Ramos (cell line): ENCODE measurements around the gene MREG.

Source experiments
- in situ Hi-C: fragments of 300-500 bp; cut with MboI; formaldehyde crosslinking; loops from one replicate; pipeline ENCODE4 v1.14.3; 2022; ENCODE audit warnings: low sequenced_read_pairs; ENCODE audit not compliant: unreplicated experiment

Gene MREG

GRCh38 chr2:215900843-215901242 is 112.5 kb downstream of the MREG start:
- in situ Hi-C loops: no loop called here

DNA sequence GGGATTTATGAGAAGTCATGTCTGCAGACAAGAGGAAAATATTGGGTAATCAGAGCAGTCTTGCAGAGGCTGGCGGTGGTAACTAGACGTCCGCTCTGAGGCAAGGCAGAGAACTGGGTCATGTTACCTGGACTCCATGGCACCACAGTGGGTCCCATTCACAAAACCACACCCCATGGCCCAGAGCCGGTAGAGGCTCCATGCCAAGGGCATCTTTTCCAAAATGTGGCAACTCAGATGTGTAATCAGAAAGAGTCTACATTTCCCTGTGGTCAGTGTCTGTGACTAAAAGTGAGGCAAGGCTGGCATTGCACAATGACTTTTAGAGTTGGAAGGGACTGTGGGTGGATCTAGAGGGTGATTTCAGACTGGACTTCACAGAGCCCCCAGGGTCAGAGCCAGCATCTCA is 113.1 kb downstream of the MREG start:
- in situ Hi-C loops: no loop called here

DNA sequence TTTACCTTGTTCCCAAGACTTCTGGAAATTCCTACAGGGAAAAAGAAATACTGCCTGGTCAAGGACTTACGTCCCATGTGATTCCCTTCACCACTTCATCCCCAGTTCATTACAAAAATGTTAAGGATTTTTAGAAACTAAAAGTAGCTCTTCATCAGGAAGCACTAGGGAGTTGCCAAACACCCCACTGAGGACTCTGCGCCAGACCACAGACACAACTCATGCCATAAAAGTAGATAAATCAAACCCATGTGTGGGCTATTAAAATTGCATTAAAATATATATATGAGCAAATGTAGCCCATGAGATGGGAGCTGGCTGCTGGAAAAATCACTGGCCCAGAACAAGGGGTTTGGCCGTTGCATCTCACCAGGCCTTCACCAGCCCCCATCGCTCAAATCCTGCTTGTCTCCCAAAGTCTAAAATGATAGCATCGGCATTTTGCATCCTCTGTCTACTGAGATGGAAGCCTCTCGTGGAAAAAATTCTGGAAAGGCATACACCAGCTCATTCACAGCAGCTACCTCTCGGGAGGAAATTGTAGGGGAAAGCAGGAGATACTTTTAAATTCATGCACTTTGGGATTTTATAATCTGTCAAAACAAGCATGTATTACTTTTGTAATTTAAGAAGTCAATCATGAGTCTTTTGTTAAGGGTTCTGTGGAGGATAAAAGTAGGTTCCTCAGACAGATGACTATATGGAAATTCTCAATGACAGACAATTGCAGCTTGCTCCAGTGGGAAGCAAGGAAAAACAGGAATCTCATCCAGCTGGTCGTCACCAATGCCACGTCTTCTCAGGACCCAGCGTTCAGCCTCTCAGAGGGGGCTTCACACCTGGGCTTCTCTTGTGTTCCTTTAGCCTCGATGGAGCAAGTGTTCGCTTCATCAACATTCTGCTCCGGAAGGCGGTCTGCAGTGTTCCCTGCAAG is 113.9 kb downstream of the MREG start:
- in situ Hi-C loops: no loop called here

DNA sequence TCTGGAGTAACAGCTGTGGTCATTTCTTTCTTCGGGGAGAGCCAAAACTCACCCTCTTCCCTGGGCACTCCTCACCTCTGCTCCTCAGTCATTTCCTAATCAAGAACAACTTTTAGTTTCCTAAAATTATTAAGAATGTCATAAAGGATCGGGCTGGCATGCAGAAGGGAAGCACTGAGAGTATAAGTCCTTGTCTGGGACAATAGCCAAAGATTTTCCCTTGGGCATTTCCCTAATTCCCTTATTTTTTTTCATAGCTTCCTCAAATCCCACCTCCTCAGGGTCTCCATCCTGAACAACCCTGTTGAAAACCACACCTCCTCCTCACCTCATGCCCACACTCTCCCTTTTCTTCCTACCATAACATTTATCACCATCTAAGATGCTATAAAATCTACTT is 115.0 kb downstream of the MREG start:
- in situ Hi-C loops: no loop called here

DNA sequence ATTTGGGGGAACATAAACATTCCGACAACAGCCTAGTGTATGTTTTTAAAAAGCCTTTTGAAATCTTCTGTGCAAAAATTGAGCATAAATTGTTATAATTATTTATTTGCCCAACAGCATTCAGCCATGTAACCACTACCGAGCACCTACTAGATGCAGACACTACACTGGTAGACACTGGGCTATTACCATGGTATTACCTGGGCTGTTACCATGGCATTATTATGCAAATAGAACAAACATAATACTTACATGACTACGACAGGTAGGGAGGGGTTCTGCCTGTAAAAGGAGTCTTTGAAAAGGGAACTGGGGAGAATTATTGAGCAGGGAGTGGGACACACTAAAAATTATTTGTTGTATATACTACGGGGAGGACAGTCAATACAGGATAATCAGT is 116.4 kb downstream of the MREG start:
- in situ Hi-C loops: no loop called here

DNA sequence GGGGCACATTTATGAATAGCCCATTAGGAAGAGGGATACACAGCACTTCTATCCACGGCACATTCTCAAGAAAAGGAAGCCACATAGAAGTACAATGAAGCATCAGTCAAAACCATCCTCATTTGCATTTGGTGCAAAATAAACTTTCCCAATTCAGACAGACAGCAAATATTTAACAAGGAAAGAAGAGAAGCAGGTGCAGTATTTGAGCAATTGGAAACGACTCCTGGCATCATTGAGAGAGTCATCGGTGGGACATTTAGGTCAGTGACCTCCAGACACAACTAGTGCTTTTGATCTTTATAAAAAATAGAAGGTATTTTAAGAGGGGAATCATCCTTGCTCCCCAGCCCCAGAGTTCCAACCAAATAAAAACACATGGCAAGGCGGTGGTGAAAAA is 118.0 kb downstream of the MREG start:
- in situ Hi-C loops: no loop called here
